ENCODE results near the gene KIZ. TPM values are rescaled to one million over a fixed set of nuclear protein-coding genes. Genes with fewer than 3 reads are reported as not detected.

The KIZ gene
- total RNA-seq, 4 donors from 2014 or later, result 31.3 to 79.4 (median 50.8) TPM

- H3K4me3 ChIP-seq, result no peak overlapping the region
- no peaks in the 10 kb centered on the region for H3K36me3 ChIP-seq
- no peaks in the 10 kb centered on the region for H3K9me3 ChIP-seq
- H3K4me1 ChIP-seq, result no peaks in the 10 kb centered on the region
- H3K27ac ChIP-seq, result no peak overlapping the region
- TF ChIP-seq, protein P1, sequence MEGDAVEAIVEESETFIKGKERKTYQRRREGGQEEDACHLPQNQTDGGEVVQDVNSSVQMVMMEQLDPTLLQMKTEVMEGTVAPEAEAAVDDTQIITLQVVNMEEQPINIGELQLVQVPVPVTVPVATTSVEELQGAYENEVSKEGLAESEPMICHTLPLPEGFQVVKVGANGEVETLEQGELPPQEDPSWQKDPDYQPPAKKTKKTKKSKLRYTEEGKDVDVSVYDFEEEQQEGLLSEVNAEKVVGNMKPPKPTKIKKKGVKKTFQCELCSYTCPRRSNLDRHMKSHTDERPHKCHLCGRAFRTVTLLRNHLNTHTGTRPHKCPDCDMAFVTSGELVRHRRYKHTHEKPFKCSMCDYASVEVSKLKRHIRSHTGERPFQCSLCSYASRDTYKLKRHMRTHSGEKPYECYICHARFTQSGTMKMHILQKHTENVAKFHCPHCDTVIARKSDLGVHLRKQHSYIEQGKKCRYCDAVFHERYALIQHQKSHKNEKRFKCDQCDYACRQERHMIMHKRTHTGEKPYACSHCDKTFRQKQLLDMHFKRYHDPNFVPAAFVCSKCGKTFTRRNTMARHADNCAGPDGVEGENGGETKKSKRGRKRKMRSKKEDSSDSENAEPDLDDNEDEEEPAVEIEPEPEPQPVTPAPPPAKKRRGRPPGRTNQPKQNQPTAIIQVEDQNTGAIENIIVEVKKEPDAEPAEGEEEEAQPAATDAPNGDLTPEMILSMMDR (IDR thresholded peaks at IDR 0.05), result no peak
- no peak for TF ChIP-seq POLR2A (IDR thresholded peaks at IDR 0.05)
- H3K27me3 ChIP-seq, result no peaks in the 10 kb centered on the region
- DNase-seq, result no peak
Observed at GRCh38 chr20:21149344-21149743, 23.5 kb downstream of the KIZ start.

DNA sequence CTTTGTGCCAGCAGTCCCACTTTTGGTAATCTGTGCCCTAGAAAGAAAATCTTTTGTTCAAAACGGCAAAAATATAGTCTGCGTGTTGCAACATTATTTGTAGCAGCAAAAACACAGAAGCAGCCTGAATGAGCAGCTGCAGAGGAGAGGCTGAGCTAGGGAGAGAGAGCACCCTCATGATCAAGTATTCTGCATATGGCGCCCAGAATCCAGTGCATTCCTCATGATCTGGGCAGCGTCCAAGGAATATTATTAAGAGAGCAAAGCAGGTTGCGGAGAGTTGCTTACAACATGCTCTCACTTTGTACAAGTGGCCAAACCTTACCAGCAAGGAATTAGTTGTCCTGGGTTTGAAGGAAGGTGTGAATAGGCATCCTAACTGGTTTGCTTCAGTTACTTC is 25.9 kb downstream of the KIZ start:
- Histone ChIP-seq H3K36me3 (no peaks in the 10 kb centered on the region), H3K27ac (no peak overlapping the region), H3K9me3 (no peaks in the 10 kb centered on the region), H3K27me3 (no peaks in the 10 kb centered on the region), H3K4me3 (no peak overlapping the region), H3K4me1 (no peaks in the 10 kb centered on the region)
- no peak for DNase-seq
- no peak for TF ChIP-seq POLR2A (IDR thresholded peaks at IDR 0.05)
- TF ChIP-seq, protein P1 (IDR thresholded peaks at IDR 0.05), result no peak

GRCh38 chr20:21154692-21155091 is 28.8 kb downstream of the KIZ start:
- Histone ChIP-seq H3K9me3 (no peaks in the 10 kb centered on the region), H3K36me3 (no peaks in the 10 kb centered on the region), H3K4me3 (no peak overlapping the region), H3K27me3 (no peaks in the 10 kb centered on the region), H3K27ac (no peak overlapping the region), H3K4me1 (no peaks in the 10 kb centered on the region)
- TF ChIP-seq, protein P1 (IDR thresholded peaks at IDR 0.05), result no peak
- DNase-seq, result no peak

DNA sequence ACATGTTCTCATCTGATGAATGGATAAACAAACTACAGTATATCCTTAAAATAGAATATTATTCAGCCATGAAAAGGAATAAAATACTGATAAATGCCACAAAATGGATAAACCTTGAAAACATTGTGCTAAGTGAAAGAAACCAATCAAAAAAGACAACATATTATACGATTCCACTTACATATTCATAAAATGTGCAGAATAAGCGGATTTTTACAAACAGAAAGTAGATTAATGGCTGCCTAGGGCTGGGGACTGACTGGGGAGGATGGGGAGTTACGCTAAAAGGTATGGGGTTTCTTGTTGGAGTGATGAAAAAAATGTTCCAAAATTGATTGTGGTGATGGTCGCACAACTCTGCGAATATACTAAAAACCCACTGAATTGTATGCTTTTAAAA is 29.4 kb downstream of the KIZ start:
- no peak overlapping the region for H3K27ac ChIP-seq
- no peak for DNase-seq

DNA sequence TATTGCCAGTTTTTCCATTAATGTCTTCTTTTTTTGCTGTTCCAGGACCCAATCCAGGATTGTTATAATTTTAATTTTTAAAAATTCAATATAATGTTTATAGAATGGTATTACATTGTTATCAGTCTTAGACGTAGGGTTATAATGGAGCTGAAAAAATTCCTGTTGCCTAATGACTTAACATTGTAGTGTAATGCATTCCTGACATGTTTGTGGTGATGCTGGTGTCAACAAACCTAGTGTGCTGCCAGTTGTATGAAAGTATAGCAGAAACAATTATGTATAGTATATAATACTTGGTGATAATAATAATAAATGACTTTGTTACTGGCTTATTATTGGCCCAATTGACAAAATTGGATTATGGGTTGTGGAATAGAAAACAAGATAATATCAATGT is 30.4 kb downstream of the KIZ start:
- H3K9me3 ChIP-seq, result no peaks in the 10 kb centered on the region
- TF ChIP-seq, protein P1 (IDR thresholded peaks at IDR 0.05), result no peak
- no peak for TF ChIP-seq POLR2A (IDR thresholded peaks at IDR 0.05)
- H3K27ac ChIP-seq, result no peak overlapping the region
- H3K4me1 ChIP-seq, result no peaks in the 10 kb centered on the region
- H3K4me3 ChIP-seq, result no peak overlapping the region
- no peak for DNase-seq
- H3K27me3 ChIP-seq, result no peaks in the 10 kb centered on the region
- no peaks in the 10 kb centered on the region for H3K36me3 ChIP-seq

More for the DNA sequence above, 29.4 kb downstream of the KIZ start:
- H3K27me3 ChIP-seq, result no peaks in the 10 kb centered on the region
- no peaks in the 10 kb centered on the region for H3K36me3 ChIP-seq
- no peak overlapping the region for H3K4me3 ChIP-seq
- no peaks in the 10 kb centered on the region for H3K9me3 ChIP-seq
- TF ChIP-seq POLR2A (IDR thresholded peaks at IDR 0.05), result no peak
- TF ChIP-seq, protein P1 (IDR thresholded peaks at IDR 0.05), result no peak
- no peaks in the 10 kb centered on the region for H3K4me1 ChIP-seq

DNA sequence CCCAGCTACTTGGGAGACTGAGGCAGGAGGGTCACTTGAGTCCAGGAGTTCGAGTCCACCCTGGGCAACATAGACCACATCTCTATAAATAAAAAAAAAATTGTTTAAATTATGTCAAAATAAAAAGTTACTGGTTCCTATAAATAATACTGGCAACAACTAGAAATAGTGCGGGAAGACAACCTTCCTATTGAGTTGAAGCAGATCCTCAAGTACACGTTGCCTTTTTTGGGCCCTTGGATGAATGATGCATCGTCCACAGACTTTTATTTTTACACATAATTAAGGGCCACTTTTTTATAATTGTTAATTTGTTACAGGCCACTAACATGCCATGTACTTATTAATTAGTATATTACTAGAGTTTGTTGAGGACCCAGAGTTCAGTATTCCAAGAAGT is 31.1 kb downstream of the KIZ start:
- H3K27me3 ChIP-seq, result no peaks in the 10 kb centered on the region
- peaks cover 0 to 6% (median 0%) of the 10 kb centered on the region in 3 donors for H3K36me3 ChIP-seq
- no peak overlapping the region for H3K4me3 ChIP-seq
- no peaks in the 10 kb centered on the region for H3K9me3 ChIP-seq
- no peaks in the 10 kb centered on the region for H3K4me1 ChIP-seq
- no peak for DNase-seq
- H3K27ac ChIP-seq, result no peak overlapping the region
- TF ChIP-seq, protein P1 (IDR thresholded peaks at IDR 0.05), result no peak
- no peak for TF ChIP-seq POLR2A (IDR thresholded peaks at IDR 0.05)
